Endothelial cell of umbilical vein (primary cell): ENCODE measurements around the gene SLC9A3. TPM values are rescaled to one million over a fixed set of nuclear protein-coding genes. Genes with fewer than 3 reads are reported as not detected.

Source experiments
- BruUV-seq: library from RNA; stranded (reverse); fragments of 400-500 nt; replicated peaks from 2 replicates; lab custom pipeline; 2021; lab: Mats Ljungman, UMichigan
- CTCF ChIA-PET: fragments of 300-600, 350-600 bp; sonication (Branson Sonifier 250); formaldehyde crosslinking; loops from one replicate; lab custom pipeline; 2021; ENCODE audit warnings: antibody characterized with exemption, inconsistent platforms; lab: Charles Lee
- POLR2A ChIA-PET: fragments of 300-600, 350-600 bp; sonication (Branson Sonifier 250); formaldehyde crosslinking; loops from one replicate; lab custom pipeline; 2021; ENCODE audit warnings: antibody characterized with exemption, inconsistent platforms; lab: Charles Lee
- DNase-seq: peaks from one replicate; pipeline ENCODE4 v3.0.0-alpha.2; 2011; ENCODE audit warnings: low read depth, low spot score
- FAIRE-seq: peaks from 2 replicates; lab custom pipeline; 2011; peaks lifted over from hg19 to GRCh38; lab: Jason Lieb, UNC
- H2AFZ ChIP-seq: 2 replicates; pipeline ENCODE4 v1.6.0; 2012; ENCODE audit warnings: low read depth, low read length, control low read depth, inconsistent platforms
- H3K27ac ChIP-seq: 2 replicates; pipeline ENCODE4 v1.5.1; 2011; ENCODE audit warnings: low read depth, mild to moderate bottlenecking, control low read depth, low read length, moderate library complexity; ENCODE audit not compliant: insufficient read depth
- H3K27me3 ChIP-seq, 2 experiments: 2 replicates each; pipeline versions ENCODE4 v1.6.0 to v1.6.1; 2011; ENCODE audit warnings: low read length in 2 of 2, mixed read lengths in 1 of 2; ENCODE audit not compliant: control insufficient read depth in 2 of 2, insufficient read depth in 2 of 2
- H3K36me3 ChIP-seq, 2 experiments: 2 replicates in 1 of 2; 3 replicates in 1 of 2; pipeline ENCODE4 v1.5.1; 2011; ENCODE audit warnings: low read length in 2 of 2, mild to moderate bottlenecking in 1 of 2, moderate library complexity in 1 of 2; ENCODE audit not compliant: control insufficient read depth in 2 of 2, insufficient read depth in 2 of 2; ENCODE audit errors: extremely low read depth in 1 of 2
- H3K4me1 ChIP-seq: 3 replicates; pipeline ENCODE4 v1.5.1; 2011; ENCODE audit warnings: mild to moderate bottlenecking, low read length; ENCODE audit not compliant: control insufficient read depth, insufficient read depth; ENCODE audit errors: extremely low read depth
- H3K4me2 ChIP-seq: 2 replicates; pipeline ENCODE4 v1.6.1; 2011; ENCODE audit warnings: low read length, control low read depth, mixed read lengths; ENCODE audit not compliant: insufficient read depth
- H3K4me3 ChIP-seq, 3 experiments: fragments of 200-600 bp in 1 of 3; sonication (generic), shearing (Covaris generic) in 1 of 3; replicated peaks in 1 of 3; 2 replicates each; pipeline ENCODE4 v1.5.1; 2011 to 2016; ENCODE audit warnings: control low read depth in 3 of 3, low read length in 3 of 3, mild to moderate bottlenecking in 2 of 3, inconsistent platforms in 1 of 3, low read depth in 1 of 3, moderate library complexity in 1 of 3; ENCODE audit not compliant: insufficient read depth in 1 of 3
- H3K79me2 ChIP-seq: 2 replicates; pipeline ENCODE4 v1.6.0; 2012; ENCODE audit warnings: low read length, inconsistent platforms; ENCODE audit not compliant: control insufficient read depth, insufficient read depth
- H3K9ac ChIP-seq: replicated peaks from 2 replicates; pipeline ENCODE3; 2011; ENCODE audit warnings: low read length, control low read depth; ENCODE audit not compliant: insufficient read depth; ENCODE audit errors: extremely low read depth
- H3K9me1 ChIP-seq: replicated peaks from 3 replicates; pipeline ENCODE4 v1.6.0; 2011; ENCODE audit warnings: mild to moderate bottlenecking, low read length; ENCODE audit not compliant: control insufficient read depth, insufficient read depth; ENCODE audit errors: extremely low read depth
- H3K9me3 ChIP-seq: replicated peaks from 2 replicates; pipeline ENCODE4 v1.5.1; 2012; ENCODE audit warnings: low read length, inconsistent platforms; ENCODE audit not compliant: control insufficient read depth, insufficient read depth
- H4K20me1 ChIP-seq: replicated peaks from 2 replicates; pipeline ENCODE3; 2011; ENCODE audit warnings: mild to moderate bottlenecking, low read length; ENCODE audit not compliant: control insufficient read depth, insufficient read depth; ENCODE audit errors: extremely low read depth
- EZH2 ChIP-seq: IDR thresholded peaks from 2 replicates; pipeline ENCODE4 v1.6.1; 2012; ENCODE audit warnings: borderline replicate concordance, low read depth, mild to moderate bottlenecking, moderate library complexity, low read length, inconsistent platforms; ENCODE audit not compliant: severe bottlenecking
- FOS ChIP-seq: IDR thresholded peaks from 2 replicates; pipeline ENCODE4 v1.6.1; 2011; ENCODE audit warnings: mild to moderate bottlenecking, low read length, moderate library complexity, borderline replicate concordance; ENCODE audit not compliant: insufficient read depth
- GATA2 ChIP-seq: IDR thresholded peaks from 2 replicates; pipeline ENCODE4 v1.7.0; 2011; ENCODE audit warnings: low read depth, mild to moderate bottlenecking, moderate library complexity, mixed read lengths, low read length; ENCODE audit not compliant: insufficient read length, insufficient read depth
- JUN ChIP-seq: IDR thresholded peaks from 2 replicates; pipeline ENCODE4 v1.6.1; 2011; ENCODE audit warnings: borderline replicate concordance, low read depth; ENCODE audit not compliant: insufficient read length, insufficient read depth
- MYC ChIP-seq: IDR thresholded peaks from one replicate; pipeline ENCODE4 v1.6.1; 2011; ENCODE audit warnings: mild to moderate bottlenecking, low read depth, low read length
- POLR2A ChIP-seq: IDR thresholded peaks from 2 replicates; pipeline ENCODE4 v1.6.1; 2012; ENCODE audit warnings: low read depth, mild to moderate bottlenecking, control low read depth, low read length
- POLR2AphosphoS5 ChIP-seq: IDR thresholded peaks from 2 replicates; pipeline ENCODE4 v1.6.1; 2012; ENCODE audit warnings: low read depth, mild to moderate bottlenecking, control low read depth, low read length, moderate library complexity; ENCODE audit not compliant: insufficient read depth
- dilution Hi-C: fragments of 300-500 bp; cut with MboI; formaldehyde crosslinking; loops from one replicate; pipeline ENCODE4 v1.15.0; 2019; ENCODE audit warnings: low sequenced_read_pairs; ENCODE audit not compliant: extremely low pct_ligation_motif_present
- intact Hi-C: fragments of 100-400 bp; cut with micrococcal nuclease; formaldehyde crosslinking; loops from one replicate; pipeline ENCODE4 v1.10.0; 2022
- polyA plus RNA-seq, 4 experiments: library from polyadenylated mRNA; depleted of rRNA in 3 of 4; stranded (reverse) in 3 of 4; unstranded in 1 of 4; fragments of >200 nt; gene quantifications; 2 replicates each; pipeline versions ENCODE4 v1.2.1 to v1.2.3, GENCODE V29; 2011 to 2012; ENCODE audit warnings: missing spikeins in 1 of 4
- total RNA-seq: library from RNA; stranded (reverse); gene quantifications from 2 replicates; pipeline ENCODE4 v1.2.3, GENCODE V29; 2021
- TF ChIP-seq, protein P1 (sequence below): IDR thresholded peaks from 2 replicates; pipeline ENCODE4 v1.6.1; 2011; ENCODE audit not compliant: insufficient read depth, insufficient read length
- TF ChIP-seq, protein P2 (sequence below), 2 donors: IDR thresholded peaks; 1 replicate in 1 of 2; 2 replicates in 1 of 2; pipeline ENCODE4 v1.5.1; 2011; ENCODE audit warnings: low read length in 2 of 2, mild to moderate bottlenecking in 2 of 2, moderate library complexity in 2 of 2, control low read depth in 1 of 2, inconsistent platforms in 1 of 2, low read depth in 1 of 2; ENCODE audit not compliant: insufficient read depth in 1 of 2; ENCODE audit errors: extremely low read depth in 1 of 2

Gene SLC9A3
- total and polyA plus RNA-seq, 2 donors (not counting 3 experiments of a cell fraction or from before 2014, with no cell fraction given), result 0.79 to 0.82 TPM

DNA sequence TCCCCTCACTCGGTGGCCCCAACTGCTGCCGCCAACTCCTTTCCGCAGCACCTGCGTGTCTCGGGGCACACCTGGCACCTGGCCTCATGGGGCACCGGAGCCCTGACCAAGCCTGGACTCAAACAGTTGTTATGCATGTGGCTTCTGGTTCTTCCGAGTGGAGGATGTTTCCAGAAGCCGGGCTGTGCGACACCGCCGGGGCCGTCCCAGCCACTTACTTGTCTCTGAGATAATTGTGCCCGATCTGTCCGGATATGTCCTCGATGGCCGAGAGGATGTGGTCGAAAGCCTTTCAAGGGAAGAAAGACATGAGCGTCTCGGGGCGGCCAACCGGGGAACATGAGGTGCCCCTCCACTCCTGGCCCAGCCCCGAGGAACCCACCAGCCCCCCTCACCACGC is 42.9 kb downstream of the SLC9A3 start:
- FAIRE-seq, result no peak
- H3K9me3 ChIP-seq, result no peaks in the 10 kb centered on the region
- no peak overlapping the region for H3K9ac ChIP-seq
- no peaks in the 10 kb centered on the region for H3K9me1 ChIP-seq
- no peak overlapping the region for H3K4me3 ChIP-seq
- H3K27me3 ChIP-seq, result peaks cover 0 to 2% of the 10 kb centered on the region in 2 experiments
- H3K79me2 ChIP-seq, result no peaks in the 10 kb centered on the region
- TF ChIP-seq MYC (no peak), EZH2 (no peak), JUN (no peak), FOS (no peak), GATA2 (no peak), POLR2A (no peak), POLR2AphosphoS5 (no peak)
- TF ChIP-seq, protein P1, sequence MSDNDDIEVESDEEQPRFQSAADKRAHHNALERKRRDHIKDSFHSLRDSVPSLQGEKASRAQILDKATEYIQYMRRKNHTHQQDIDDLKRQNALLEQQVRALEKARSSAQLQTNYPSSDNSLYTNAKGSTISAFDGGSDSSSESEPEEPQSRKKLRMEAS, result no peak
- TF ChIP-seq, protein P2, sequence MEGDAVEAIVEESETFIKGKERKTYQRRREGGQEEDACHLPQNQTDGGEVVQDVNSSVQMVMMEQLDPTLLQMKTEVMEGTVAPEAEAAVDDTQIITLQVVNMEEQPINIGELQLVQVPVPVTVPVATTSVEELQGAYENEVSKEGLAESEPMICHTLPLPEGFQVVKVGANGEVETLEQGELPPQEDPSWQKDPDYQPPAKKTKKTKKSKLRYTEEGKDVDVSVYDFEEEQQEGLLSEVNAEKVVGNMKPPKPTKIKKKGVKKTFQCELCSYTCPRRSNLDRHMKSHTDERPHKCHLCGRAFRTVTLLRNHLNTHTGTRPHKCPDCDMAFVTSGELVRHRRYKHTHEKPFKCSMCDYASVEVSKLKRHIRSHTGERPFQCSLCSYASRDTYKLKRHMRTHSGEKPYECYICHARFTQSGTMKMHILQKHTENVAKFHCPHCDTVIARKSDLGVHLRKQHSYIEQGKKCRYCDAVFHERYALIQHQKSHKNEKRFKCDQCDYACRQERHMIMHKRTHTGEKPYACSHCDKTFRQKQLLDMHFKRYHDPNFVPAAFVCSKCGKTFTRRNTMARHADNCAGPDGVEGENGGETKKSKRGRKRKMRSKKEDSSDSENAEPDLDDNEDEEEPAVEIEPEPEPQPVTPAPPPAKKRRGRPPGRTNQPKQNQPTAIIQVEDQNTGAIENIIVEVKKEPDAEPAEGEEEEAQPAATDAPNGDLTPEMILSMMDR (IDR thresholded peaks at IDR 0.05; ENCODE audit: extremely low read depth in 1 of 2, insufficient read depth in 1 of 2, low read depth in 1 of 2, low read length in 2 of 2), result no peak
- no peaks in the 10 kb centered on the region for H3K36me3 ChIP-seq
- CTCF ChIA-PET, result no interaction called here
- DNase-seq, result no peak
- no peak overlapping the region for H2AFZ ChIP-seq
- dilution Hi-C loops (no loop called here), intact Hi-C loops (no loop called here)
- H4K20me1 ChIP-seq, result no peaks in the 10 kb centered on the region
- no TSS peak for BruUV-seq
- no peaks in the 10 kb centered on the region for H3K4me1 ChIP-seq
- H3K27ac ChIP-seq, result no peak overlapping the region
- POLR2A ChIA-PET, result no interaction called here
- H3K4me2 ChIP-seq, result no peak overlapping the region
